H54 (cell line): ENCODE measurements around the gene EME2.
"Not testable (repeated sequence)": the region's sequence is repeated elsewhere in the genome, so short reads cannot be mapped to it uniquely, and the experiment has no call there.

ENCODE experiments used
- DNase-seq: peaks from one replicate; pipeline ENCODE4 v3.0.0; 2011; ENCODE audit warnings: low spot score, mixed read lengths; ENCODE audit not compliant: insufficient read length
- FAIRE-seq: peaks from 3 replicates; lab custom pipeline; 2011; peaks lifted over from hg19 to GRCh38; lab: Jason Lieb, UNC
- POLR2A ChIP-seq: IDR thresholded peaks from 2 replicates; pipeline ENCODE4 v1.6.1; 2011; ENCODE audit warnings: low read depth, mild to moderate bottlenecking, low read length

Gene EME2

DNA sequence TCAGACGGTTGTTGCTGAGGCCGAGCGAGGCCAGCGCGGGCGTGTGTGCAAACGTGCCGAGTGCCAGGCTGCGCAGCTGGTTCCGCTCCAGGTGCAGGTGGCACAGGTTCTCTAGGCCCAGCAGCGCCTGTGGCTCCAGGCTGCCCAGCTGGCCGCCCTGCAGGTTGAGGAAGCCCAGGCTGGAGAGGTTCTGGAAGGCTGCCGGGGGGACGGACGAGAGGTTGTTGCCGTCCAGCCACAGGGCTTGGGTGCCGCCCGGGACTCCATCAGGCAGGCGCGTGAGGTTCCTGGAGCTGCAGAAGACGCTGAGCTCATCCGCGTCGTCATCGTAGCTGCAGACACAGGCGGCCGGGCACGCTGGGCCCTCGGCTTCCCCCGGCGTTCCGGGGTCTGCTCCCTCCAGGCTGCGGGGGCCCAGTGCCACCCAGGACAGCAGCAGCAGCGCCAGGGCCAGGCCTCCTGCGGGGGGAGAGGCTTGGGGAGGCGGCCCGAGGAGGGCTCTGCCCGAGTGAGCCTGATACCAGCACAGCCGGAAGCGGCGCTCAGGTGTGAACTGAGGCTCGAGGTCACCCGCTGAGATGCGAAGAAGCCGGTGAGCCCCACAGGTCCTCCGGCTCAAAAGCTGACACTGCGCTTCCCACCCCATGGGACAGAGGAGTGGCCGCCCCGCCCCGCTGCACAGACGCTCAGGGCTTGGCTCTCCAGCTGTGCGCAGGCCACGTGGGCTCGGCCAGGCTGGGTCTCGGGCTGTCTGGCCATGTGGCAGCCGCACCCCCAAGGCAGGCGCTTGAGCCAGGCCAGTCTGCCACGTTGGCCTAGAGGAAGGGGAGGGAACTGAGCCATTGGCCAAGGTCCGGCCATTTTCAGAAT lies 19.6 kb downstream of the EME2 start:
- no peak for TF ChIP-seq POLR2A
- DNase-seq (no peak), FAIRE-seq (no peak)

DNA sequence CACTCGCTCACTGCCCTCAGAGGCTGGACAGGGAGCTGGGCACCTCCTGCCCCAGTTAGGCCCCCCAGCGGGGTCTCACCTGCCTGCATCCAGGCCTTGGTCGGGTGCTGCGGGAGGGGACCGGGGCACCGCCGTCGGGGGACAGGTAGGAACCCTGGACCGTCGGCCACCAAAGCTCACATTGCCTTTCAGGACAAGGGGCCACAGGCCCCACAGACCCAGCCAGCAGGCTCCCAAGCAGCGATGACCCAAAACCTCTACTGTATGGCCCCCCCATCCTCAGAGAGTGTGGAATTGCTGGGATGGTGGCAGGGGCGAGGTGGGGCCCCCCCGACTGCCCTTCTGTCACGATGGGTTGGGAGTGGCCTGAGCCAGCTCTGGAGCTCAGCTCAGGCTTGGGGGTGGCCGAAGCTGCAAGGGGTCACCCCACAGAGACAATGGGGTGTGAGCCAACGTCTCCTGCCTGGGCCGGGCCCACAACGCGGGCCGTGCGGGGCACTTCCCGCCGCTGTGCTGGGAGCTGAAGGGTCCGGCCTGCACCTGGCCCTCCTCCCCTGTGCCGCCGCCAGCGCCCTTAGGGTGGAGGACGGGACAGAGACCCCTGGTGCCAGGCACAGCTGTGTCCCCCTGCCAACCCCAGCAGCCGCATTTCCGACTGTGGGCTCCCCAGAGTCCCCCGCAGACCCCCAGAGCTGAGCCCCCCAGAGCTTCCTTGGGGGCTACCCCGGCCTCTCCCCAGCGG lies 20.4 kb downstream of the EME2 start:
- TF ChIP-seq POLR2A, result no peak
- FAIRE-seq, result no peak
- no peak for DNase-seq

DNA sequence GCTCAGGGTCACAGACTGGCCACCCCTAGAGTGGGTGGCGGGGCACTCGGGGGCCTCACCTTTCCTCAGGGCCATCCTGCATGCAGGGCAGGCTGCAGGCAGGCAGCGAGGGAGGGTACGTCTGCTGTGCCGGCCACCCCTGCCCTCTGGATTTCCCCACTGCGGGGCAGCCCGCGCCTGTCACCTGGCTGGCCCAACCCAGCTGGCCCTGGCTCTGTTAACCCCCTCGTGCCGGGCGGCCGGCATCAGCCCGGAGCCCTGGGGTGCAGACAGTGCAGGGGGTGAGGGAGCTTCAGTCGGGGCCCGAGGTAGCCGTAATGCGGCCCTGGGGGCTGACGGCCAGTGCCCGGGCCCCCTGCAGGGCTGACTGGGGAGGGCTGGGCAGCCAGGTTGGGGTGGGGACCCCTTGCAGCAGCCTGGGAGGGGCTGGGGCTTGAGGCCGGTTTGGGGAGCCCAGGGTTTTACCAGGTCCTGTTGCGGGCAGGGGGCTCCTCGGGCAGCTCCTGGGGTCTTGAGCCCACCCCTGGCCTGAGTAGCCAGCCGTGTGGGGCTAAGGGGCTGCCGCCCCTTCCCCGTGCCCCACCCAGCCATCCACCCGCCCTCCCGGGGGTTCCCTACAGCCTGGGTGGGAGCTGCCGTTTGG lies 21.1 kb downstream of the EME2 start, which contains the start of gene IGFALS:
Gene IGFALS, minus strand, starts transcription at position 128 of the 643 bp plus-strand sequence. Its CDS starts 53 bp downstream, at position 75.
- no peak for TF ChIP-seq POLR2A
- FAIRE-seq (no peak), DNase-seq (no peak)

DNA sequence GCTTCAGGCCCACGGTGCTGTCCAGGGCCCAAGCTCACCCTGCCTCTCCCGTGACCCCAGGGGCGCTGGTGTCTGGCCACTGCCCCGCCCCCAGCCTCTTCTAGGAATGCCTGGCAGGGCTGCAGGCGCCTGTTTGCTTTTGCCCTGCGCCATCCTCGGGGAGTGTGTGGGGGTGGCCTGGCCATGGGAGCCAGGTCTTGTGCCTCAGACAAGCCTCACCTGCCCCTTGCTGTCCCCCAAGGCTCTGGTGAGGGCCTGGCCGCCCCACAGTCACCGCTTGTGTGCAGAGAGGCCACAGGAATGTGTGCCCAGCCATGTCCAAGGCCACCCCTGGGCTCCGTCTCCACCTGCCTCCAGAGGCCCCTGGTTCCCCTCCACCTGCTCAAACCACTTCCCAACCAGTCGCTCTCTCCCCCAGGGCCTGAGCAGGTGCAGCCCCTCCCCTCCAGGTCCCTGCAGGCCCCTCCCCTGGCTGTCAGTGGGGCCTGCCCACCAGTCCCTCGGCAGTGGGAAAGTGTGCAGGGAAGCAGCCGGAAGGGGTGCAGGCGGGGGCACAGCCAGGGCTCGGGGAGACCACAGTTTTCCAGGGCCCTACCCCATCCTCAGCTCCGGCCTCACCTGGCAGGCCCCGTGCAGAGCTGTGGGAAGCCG lies 21.7 kb downstream of the EME2 start:
- FAIRE-seq, result no peak
- TF ChIP-seq POLR2A, result no peak
- no peak for DNase-seq

DNA sequence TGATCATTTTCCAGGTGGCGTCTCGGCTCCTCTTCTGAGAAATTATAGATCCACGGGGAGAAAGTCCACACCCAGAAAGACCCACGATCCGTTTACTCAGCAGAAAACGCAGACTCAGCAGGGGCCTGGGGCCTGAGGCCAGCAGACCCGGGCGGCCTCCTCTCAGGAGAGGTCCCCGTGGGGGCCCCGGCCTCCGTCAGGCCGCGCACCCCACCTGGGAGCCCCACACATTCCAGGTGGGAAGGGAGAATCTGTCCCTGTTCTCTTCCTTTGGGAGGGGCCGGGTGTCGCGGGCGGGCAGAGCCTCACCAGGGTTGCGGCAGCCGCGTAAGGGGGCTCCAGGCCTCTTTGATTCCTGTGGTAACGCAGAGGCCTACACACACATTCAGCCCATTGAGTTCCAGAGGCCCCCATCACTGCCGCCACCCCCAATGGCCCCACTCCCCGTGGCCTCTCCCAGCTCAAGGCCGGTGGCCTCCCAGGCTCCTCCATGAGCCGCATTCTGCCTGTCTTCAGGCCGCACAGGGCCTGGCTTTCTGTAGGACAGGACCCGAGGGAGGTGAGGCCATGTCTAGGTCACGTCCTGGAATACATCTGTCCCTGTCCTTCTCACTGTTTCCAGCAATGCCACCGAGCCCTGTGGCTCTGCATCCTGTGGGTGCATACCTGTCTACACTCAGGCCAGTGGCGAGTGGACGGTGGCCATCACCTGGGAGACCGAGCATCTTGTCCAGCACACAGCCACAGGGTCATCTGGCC lies 22.5 kb downstream of the EME2 start:
- FAIRE-seq (no peak), DNase-seq (no peak)
- TF ChIP-seq POLR2A, result no peak

DNA sequence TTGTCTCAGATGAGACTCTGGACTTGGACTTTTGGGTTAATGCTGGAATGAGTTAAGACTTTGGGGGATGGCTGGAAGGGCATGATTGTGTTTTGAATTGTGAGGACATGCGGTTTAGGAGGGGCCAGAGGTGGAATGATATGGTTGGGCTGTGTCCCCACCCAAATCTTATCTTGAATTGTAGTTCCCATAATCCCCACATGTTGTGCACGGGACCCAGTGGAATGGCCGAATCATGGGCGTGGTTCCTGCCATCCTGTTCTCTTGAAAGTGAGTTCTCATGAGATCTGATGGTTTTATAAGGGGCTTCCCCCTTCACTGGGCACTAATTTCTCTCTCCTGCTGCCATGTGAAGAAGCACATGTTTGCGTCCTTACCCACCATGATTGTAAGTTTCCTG lies 26.7 kb downstream of the EME2 start:
- DNase-seq, FAIRE-seq: not testable (repeated sequence)

DNA sequence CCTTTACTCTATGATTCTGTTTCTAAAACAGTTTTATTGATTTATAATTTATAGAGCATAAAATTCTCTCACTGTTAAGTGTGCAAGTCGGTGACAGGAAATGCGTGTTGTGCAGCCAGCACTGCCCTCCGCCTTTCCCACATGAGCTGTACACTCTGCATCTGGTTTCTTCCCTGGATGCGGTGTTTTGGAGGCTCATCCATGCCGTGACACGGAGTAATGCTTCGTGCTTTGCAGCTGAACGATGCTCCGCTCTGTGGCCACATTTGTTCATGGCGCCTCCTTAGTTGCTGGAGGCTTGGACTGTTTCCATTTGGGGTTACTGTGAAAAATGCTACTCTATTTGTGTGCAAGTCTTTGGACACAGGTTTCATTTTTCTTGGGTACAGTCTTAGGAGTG lies 28.1 kb downstream of the EME2 start:
- FAIRE-seq (no peak), DNase-seq (no peak)
- no peak for TF ChIP-seq POLR2A

DNA sequence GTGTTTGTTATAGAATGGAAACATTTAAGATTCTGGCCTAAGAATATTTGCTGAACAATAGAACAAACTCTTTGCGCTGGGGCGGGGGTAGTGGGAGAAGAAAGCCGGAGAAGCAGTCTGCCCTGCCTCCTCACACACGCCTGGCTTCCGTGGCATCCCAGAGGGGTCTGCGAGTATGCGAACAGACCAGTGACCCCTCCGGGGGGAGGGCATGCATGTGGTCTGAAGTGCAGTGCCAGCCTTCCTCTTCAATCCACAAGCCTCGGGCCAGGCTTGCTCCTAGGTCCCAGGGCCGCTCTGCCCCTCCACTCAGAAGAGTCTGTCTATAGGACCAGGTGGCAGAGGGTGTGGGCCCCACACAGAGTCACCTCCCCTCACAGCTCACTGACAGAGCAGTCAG lies 35.0 kb downstream of the EME2 start:
- DNase-seq (no peak), FAIRE-seq (no peak)
- no peak for TF ChIP-seq POLR2A

DNA sequence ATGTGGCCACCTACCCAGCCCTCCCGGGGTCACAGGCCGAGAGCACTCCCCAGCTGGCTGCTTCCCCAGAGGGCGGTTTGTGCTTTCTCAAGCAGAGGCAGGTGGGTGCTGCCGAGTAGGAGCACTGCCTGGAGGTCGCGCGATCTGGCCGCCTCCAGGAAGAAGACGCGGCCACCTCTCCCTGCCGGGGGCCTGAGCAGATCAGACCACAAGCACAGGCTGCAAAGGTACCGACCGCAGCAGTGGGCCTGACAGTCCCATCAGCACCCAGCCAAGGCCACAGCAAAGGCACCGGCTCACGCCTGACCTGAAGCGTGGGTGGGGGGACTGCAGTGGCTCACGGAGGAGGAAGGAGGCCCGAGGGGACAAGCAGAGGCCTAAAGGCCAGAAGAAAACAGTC lies 36.1 kb downstream of the EME2 start:
- no peak for TF ChIP-seq POLR2A
- no peak for DNase-seq
- no peak for FAIRE-seq

DNA sequence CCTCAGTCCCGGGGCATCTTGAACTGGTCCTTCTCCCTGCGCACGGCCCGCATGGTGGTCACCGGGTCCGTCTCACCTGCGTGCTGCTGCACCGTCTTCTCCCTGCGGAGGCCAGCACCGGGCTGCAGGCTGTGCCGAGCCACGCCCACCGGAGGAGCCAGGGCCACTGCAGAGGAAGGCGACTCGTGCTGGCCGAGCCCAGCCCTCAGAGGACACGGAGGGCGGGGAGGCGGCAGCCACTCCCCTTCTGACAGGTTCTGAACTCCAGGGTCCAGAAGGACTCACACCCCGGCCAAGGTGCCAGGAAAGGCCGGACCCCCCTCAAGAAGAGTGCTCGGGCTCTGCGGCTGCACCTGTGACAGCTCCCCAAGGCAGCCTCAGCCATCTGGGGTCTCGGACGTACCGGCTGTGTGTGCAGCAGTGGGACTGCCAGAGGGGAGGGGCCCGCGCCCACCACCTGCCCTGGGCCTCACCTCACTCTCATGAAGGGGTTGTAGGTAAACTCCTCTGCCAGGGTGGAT lies 36.7 kb downstream of the EME2 start:
- no peak for DNase-seq
- FAIRE-seq, result no peak

DNA sequence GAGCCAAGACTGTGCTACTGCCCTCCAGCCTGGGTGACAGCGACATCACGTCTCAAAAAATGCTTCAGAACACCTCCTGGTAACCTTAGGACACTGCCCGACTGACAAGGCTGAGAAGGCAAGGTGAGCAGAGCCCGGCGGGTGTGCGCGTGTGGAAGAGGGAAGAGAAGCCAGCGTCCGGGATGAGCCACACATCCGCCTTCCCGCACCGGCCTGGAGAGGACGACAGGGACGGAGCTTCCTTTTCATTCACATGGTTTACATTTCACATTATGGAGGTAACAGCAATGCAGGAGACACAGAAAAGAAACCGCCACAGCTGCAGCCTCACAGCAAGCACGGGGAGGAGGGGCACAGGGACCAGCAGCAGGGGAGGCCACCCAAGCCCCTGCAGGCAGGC lies 37.5 kb downstream of the EME2 start:
- FAIRE-seq (no peak), DNase-seq (no peak)
- no peak for TF ChIP-seq POLR2A

More for the DNA sequence above, 36.7 kb downstream of the EME2 start:
- no peak for TF ChIP-seq POLR2A

DNA sequence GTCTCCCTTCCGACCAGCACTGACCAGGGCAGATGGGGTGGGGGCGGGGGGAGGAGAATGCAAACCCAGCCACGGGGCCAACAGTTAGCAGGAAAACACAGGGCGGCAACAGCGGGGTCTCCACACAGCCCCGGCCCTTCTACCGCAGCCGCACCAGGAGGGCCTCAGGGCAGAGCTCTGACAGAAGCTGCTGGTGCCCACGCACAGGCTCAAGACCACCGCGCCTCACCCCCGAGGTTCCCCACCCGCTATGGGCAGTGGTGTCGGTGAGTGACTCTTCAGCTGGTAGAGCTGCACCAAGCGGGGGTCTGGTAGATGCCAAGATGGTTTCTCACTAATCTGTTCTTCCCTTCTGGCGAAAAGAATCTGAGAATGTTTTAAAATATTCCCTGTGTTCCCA lies 37.9 kb downstream of the EME2 start:
- TF ChIP-seq POLR2A, result no peak
- DNase-seq, result no peak
- no peak for FAIRE-seq

DNA sequence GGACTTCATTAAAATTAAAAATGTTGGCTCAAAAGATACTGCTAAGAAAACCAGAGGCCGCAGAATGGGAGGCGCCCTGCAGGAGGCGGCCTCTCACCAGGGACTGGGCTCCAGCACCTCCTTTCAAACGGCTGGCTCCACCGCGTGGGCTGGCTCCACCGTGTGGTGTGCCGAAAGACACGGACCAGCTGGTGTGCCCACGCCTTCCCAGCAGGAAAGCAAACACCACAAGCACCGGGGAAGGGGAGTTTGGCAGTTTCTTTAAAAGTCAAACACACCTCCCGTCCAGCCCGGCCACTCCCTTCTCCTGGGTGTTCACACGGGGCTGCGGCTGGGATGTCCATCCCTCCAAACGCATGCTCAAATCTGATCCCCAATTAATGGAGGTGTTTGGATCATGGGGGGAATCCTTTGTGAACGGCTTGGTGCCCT lies 40.1 kb downstream of the EME2 start:
- TF ChIP-seq POLR2A, result no peak
- FAIRE-seq, result no peak
- DNase-seq, result no peak
